ENCODE measurements around the gene CD200R1. TPM values are rescaled to one million over a fixed set of nuclear protein-coding genes. Genes with fewer than 3 reads are reported as not detected.
"Not testable (repeated sequence)": the region's sequence is repeated elsewhere in the genome, so short reads cannot be mapped to it uniquely, and the experiment has no call there.

The CD200R1 gene
- total and polyA plus RNA-seq, 8 donors: 0.05 to 0.93 (median 0.24) TPM; not detected in 3

- intact Hi-C loops (cut with DNase I): no loop called here
- TF ChIP-seq CTCF (IDR thresholded peaks at IDR 0.05): no peak
- no peak overlapping the region for H3K4me3 ChIP-seq
- FAIRE-seq: no peak
- DNase-seq: peak in 3 of 6 donors; percentile 4 to 15 (median 8)
- H3K27me3 ChIP-seq: no peaks in the 10 kb centered on the region
- no peaks in the 10 kb centered on the region for H3K36me3 ChIP-seq
- H3K4me1 ChIP-seq: no peaks in the 10 kb centered on the region
- H3K27ac ChIP-seq: no peak overlapping the region
- WGBS, 2 donors: 41 to 44% methylated on average over 3 of the region's 3 CpGs
- peak in 1 of 4 donors; percentile 35 for ATAC-seq
- H3K9me3 ChIP-seq: no peaks in the 10 kb centered on the region
Observed at GRCh38 chr3:112931736-112932521, 43.0 kb downstream of the CD200R1 start.

GRCh38 chr3:112930771-112931170 is 44.1 kb downstream of the CD200R1 start:
- Histone ChIP-seq H3K4me3 (no peak overlapping the region), H3K36me3 (no peaks in the 10 kb centered on the region), H3K4me1 (no peaks in the 10 kb centered on the region), H3K9me3 (no peaks in the 10 kb centered on the region), H3K27ac (no peak overlapping the region), H3K27me3 (no peaks in the 10 kb centered on the region)
- no peak for FAIRE-seq
- intact Hi-C loops (cut with DNase I): no loop called here
- ATAC-seq: no peak
- no peak for DNase-seq
- 81 to 89% methylated on average over 3 of the region's 3 CpGs for WGBS, 2 donors
- no peak for TF ChIP-seq CTCF (IDR thresholded peaks at IDR 0.05)

DNA sequence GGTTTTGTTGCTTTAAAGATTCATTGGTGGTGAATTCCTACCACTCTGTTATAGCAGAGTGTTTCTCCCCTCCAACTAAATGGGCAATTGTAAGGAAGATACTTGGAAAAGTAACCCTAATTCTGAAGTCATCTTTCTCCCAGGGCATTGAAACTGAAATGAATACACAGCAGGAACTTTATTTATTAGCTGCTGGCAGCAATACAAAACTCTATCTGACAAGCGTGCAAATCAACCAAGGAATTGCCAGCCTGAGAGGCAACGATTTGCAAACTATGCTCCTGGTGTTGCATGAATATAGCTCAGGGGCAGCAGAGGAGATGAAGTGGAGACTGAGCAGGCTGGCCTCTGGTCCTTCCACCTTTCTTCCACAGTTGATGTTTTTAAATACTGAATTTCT is 48.9 kb downstream of the CD200R1 start:
- Histone ChIP-seq H3K4me1 (no peaks in the 10 kb centered on the region), H3K4me3 (no peak overlapping the region), H3K27me3 (no peaks in the 10 kb centered on the region), H3K36me3 (no peaks in the 10 kb centered on the region), H3K27ac (no peak overlapping the region), H3K9me3 (no peaks in the 10 kb centered on the region)
- no peak for ATAC-seq
- intact Hi-C loops (cut with DNase I): no loop called here
- TF ChIP-seq CTCF (IDR thresholded peaks at IDR 0.05): no peak
- FAIRE-seq: no peak
- WGBS, 2 donors: 30 to 34% methylated on average over 2 of the region's 2 CpGs
- no peak for DNase-seq

DNA sequence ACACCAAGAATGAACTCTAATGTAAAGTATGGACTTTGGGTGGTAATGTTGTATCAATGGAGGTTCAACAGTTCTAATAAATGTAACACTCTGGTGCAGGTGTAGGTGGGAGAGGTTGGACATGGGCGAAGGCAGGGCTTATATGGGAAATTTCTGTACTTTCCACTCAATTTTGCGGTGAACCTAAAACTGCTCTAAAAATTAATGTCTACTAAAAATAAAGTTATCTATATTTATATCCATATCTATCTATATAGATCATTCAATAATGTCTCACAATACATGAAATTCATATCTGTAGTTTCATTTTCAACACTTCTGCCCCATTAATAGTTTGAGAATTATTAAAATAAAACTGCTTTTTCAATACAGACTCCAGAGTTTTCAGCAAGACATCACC is 49.3 kb downstream of the CD200R1 start:
- no peak for TF ChIP-seq CTCF (IDR thresholded peaks at IDR 0.05)
- H3K27me3 ChIP-seq: no peaks in the 10 kb centered on the region
- no peak for DNase-seq
- intact Hi-C loops (cut with DNase I): no loop called here
- FAIRE-seq: no peak
- ATAC-seq: no peak
- no peak overlapping the region for H3K27ac ChIP-seq
- 89 to 90% methylated on average over 2 of the region's 2 CpGs for WGBS, 2 donors
- H3K4me1 ChIP-seq: no peaks in the 10 kb centered on the region
- H3K4me3 ChIP-seq: no peak overlapping the region
- no peaks in the 10 kb centered on the region for H3K36me3 ChIP-seq
- no peaks in the 10 kb centered on the region for H3K9me3 ChIP-seq

DNA sequence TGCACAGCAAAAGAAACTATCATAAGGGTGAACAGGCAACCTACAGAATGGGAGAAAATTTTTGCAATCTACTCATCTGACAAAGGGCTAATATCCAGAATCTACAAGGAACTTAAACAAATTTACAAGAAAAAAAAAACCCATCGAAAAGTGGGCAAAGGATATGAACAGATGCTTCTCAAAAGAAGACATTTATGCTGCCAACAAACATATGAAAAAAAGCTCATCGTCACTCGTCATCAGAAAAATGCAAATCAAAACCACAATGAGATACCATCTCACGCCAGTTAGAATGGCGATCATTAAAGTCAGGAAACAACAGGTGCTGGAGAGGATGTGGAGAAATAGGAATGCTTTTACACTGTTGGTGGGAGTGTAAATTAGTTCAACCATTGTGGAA is 55.4 kb downstream of the CD200R1 start:
- 76 to 78% methylated on average over 5 of the region's 5 CpGs for WGBS, 2 donors
- H3K4me3 ChIP-seq; H3K9me3 ChIP-seq; H3K4me1 ChIP-seq; intact Hi-C loops (cut with DNase I); H3K36me3 ChIP-seq; H3K27ac ChIP-seq; H3K27me3 ChIP-seq; FAIRE-seq; DNase-seq; ATAC-seq: not testable (repeated sequence)
